Psoas muscle (tissue), 8 donors: ENCODE data around the gene RTKN. TPM values are rescaled to one million over a fixed set of nuclear protein-coding genes. Genes with fewer than 3 reads are reported as not detected.

Experiments used
- ATAC-seq, 4 donors: fragments of 200-7000 bp; cut with Tn5 transposase; one replicate each; pipeline ENCODE4 v1.9.1; 2020; ENCODE audit warnings: moderate library complexity in 3 of 4, mild to moderate bottlenecking in 2 of 4
- DNase-seq, 2 donors: peaks; one replicate each; pipeline ENCODE4 v3.0.0-alpha.2; 2020
- H3K27ac ChIP-seq: fragments of 200-600 bp; one replicate; pipeline ENCODE4 v1.8.0; 2022
- H3K27me3 ChIP-seq, 3 donors: fragments of 200-600 bp in 1 of 3; one replicate each; pipeline versions ENCODE4 v1.6.1 to v1.8.0; 2013 to 2022; ENCODE audit warnings: low read length in 2 of 3, mild to moderate bottlenecking in 2 of 3, moderate library complexity in 1 of 3; ENCODE audit not compliant: insufficient read depth in 3 of 3
- H3K36me3 ChIP-seq, 2 donors: fragments of 200-600 bp in 1 of 2; one replicate each; pipeline versions ENCODE4 v1.6.1 to v1.8.0; 2013 to 2022; ENCODE audit warnings: low read depth in 1 of 2, mild to moderate bottlenecking in 1 of 2, moderate library complexity in 1 of 2; ENCODE audit not compliant: insufficient read depth in 1 of 2
- H3K4me1 ChIP-seq: fragments of 200-600 bp; one replicate; pipeline ENCODE4 v1.8.0; 2022
- H3K4me3 ChIP-seq: fragments of 200-600 bp; one replicate; pipeline ENCODE4 v1.8.0; 2022; ENCODE audit warnings: mild to moderate bottlenecking
- H3K9me3 ChIP-seq: fragments of 200-600 bp; one replicate; pipeline ENCODE4 v1.8.0; 2022
- CTCF ChIP-seq: fragments of 200-600 bp; IDR thresholded peaks from one replicate; pipeline ENCODE4 v1.8.0; 2022; ENCODE audit warnings: antibody characterized with exemption
- WGBS, 3 donors: extraction: QIAGEN DNeasy Blood & Tissue Kit; methylation state at CpG; one replicate each; pipeline versions ENCODE4 v1.1.6 to v1.1.7; 2013; 5-methylcytosine and 5-hydroxymethylcytosine counted together
- intact Hi-C, 2 donors: fragments of 100-400 bp; cut with DNase I; formaldehyde crosslinking; loops; one replicate each; pipeline versions ENCODE4 v1.11.0 to v1.14.2; 2022
- polyA plus RNA-seq, 3 donors: library from polyadenylated mRNA; stranded (reverse); fragments of 200-250 nt; gene quantifications; one replicate each; pipeline ENCODE4 v1.2.3, GENCODE V29; 2013
- total RNA-seq, 4 donors: library from RNA; stranded (reverse); fragmentation: NEBNext Ultra II Directional in 2 of 4; extraction: Animal tissue kit (Norgen Biotek cat#: 25700) in 2 of 4; gene quantifications; one replicate each; pipeline versions ENCODE4 v1.2.1 to v1.2.4, GENCODE V29; 2021 to 2023
- donor health status: healthy with polysubstance abuse.
- donor health status: DM: no; HTN: no; CAD: no; lungs with moderate emphysema.
- donor health status: Bipolar disorder and iron deficiency.
- donor health status: healthy.
- donor health status: DM: yes; HTN: yes; CAD: no.
- donor health status: DM: no; HTN: no; CAD: no.
- donor health status: DM: no; HTN: no; CAD: no.
- donor health status: DM: yes; HTN: yes; CAD: no.

The RTKN gene
- total and polyA plus RNA-seq, 7 donors = 3.1 to 18.8 (median 7.8) TPM

DNA sequence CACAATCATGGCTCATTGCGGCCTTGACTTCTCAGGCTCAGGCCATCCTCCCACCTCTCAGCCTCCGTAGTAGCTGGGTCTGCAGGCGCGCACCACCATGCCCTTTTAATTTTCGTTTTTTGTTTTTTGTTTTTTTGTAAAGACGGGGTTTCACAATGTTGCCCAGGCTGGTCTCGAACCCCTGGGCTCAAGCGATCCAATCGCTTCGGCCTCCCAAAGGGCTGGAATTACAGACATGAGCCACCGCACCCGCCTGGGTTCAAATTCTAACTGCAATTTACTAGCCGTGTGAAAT is 49.3 kb downstream of the RTKN start:
- no peak for DNase-seq
- 70 to 74% (median 71%) methylated on average over 13 of the region's 13 CpGs for WGBS, 3 donors
- peaks cover 0 to 2% (median 0%) of the 10 kb centered on the region in 3 donors for H3K27me3 ChIP-seq
- ATAC-seq = no peak
- peaks cover 37% of the 10 kb centered on the region for H3K4me1 ChIP-seq
- H3K4me3 ChIP-seq = peak overlapping the region; percentile 91
- no peaks in the 10 kb centered on the region for H3K36me3 ChIP-seq
- intact Hi-C loops = no loop called here
- H3K27ac ChIP-seq = no peak overlapping the region
- TF ChIP-seq CTCF = no peak
- no peaks in the 10 kb centered on the region for H3K9me3 ChIP-seq

- 1 to 2% (median 1%) methylated on average over 50 to 62 of the region's 62 CpGs for WGBS, 3 donors
These were observed 49.9 kb downstream of the RTKN start for GRCh38 chr2:74391580-74392448.

DNA sequence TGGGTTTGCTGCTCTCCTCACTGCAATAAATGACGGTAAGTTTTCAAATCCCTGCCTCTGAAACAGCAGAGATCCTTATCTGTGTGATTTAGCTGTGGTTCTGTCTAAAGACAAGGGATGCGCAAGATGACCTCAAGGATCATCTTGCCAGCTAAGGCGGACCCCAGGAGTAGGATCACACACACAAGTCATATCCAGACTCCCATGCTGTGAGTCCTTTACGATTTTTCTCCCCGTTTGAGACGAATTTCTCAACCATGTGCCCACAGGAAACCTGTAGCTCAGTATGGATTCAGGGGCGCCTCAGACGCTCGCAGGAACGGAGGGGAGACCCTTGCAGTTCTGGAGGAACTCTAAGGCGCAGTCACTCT is 50.5 kb downstream of the RTKN start:
- Histone ChIP-seq H3K9me3 (no peaks in the 10 kb centered on the region), H3K27ac (peak overlapping the region; percentile 95), H3K4me3 (peak overlapping the region; percentile 91), H3K27me3 (peaks cover 0 to 2% (median 0%) of the 10 kb centered on the region in 3 donors), H3K36me3 (no peaks in the 10 kb centered on the region), H3K4me1 (peaks cover 43% of the 10 kb centered on the region)
- peak in 3 of 4 donors; percentile 6 to 55 (median 33) for ATAC-seq
- intact Hi-C loops = no loop called here
- TF ChIP-seq CTCF = no peak
- 0% methylated on average over 11 of the region's 11 CpGs for WGBS, 3 donors
- DNase-seq = no peak

More at GRCh38 chr2:74391580-74392448, 49.9 kb downstream of the RTKN start:
- peaks cover 42% of the 10 kb centered on the region for H3K4me1 ChIP-seq
- no peaks in the 10 kb centered on the region for H3K9me3 ChIP-seq
- DNase-seq (peak; percentile 93 to 97), ATAC-seq (peak; percentile 89 to 93 (median 92))
- peaks cover 0 to 2% (median 0%) of the 10 kb centered on the region in 3 donors for H3K27me3 ChIP-seq
- intact Hi-C loops = no loop called here
- H3K36me3 ChIP-seq = no peaks in the 10 kb centered on the region
- TF ChIP-seq CTCF = peak; percentile 98
- H3K4me3 ChIP-seq = peak overlapping the region; percentile 91
- H3K27ac ChIP-seq = peak overlapping the region; percentile 95

DNA sequence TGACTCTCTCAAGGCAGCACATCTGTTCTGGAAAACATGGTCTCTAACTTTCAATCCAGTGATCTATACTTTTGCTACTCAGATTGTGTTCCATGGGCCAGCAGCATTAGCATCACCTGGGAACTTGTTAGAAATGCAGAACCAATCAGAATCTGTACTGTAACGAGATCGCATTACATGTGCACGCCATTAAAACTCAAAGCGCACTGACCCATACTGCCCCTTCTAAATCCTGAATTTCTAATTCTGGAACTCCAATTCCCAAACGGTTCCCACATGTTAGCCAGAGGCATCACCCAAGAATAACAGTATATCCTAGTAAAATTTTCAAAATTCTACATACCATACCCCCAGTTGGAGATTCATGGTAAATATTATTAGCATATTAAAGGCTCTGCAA is 51.1 kb downstream of the RTKN start:
- peak overlapping the region; percentile 91 for H3K4me3 ChIP-seq
- no peaks in the 10 kb centered on the region for H3K9me3 ChIP-seq
- DNase-seq = no peak
- 29 to 35% (median 30%) methylated on average over 5 of the region's 5 CpGs for WGBS, 3 donors
- no peak overlapping the region for H3K27ac ChIP-seq
- ATAC-seq = no peak
- H3K36me3 ChIP-seq = peaks cover 0 to under 1% of the 10 kb centered on the region in 2 donors
- peaks cover 43% of the 10 kb centered on the region for H3K4me1 ChIP-seq
- TF ChIP-seq CTCF = no peak
- intact Hi-C loops = no loop called here
- H3K27me3 ChIP-seq = peaks cover 0 to 2% (median 0%) of the 10 kb centered on the region in 3 donors
